Astrocyte of the cerebellum (primary cell): ENCODE measurements around the gene PTPRT.

Source experiments
- DNase-seq: peaks from one replicate; pipeline ENCODE4 v3.0.0-alpha.2; 2011; ENCODE audit warnings: low read depth
- H3K4me3 ChIP-seq: 2 replicates; pipeline ENCODE4 v1.5.1; 2011; ENCODE audit warnings: mild to moderate bottlenecking, low read depth, low read length, moderate library complexity
- CTCF ChIP-seq: IDR thresholded peaks from 2 replicates; pipeline ENCODE4 v1.5.1; 2012; ENCODE audit warnings: low read length, low read depth, moderate library complexity, mild to moderate bottlenecking; ENCODE audit errors: missing control alignments
- in situ Hi-C: cut with HindIII; loops from 2 replicates; pipeline ENCODE4 v1.10.0; 2017; ENCODE audit warnings: low sequenced_read_pairs

Gene PTPRT

GRCh38 chr20:42181064-42181463, 1008.6 kb downstream of the PTPRT start:
- in situ Hi-C loops = no loop called here
- no peak for TF ChIP-seq CTCF
- DNase-seq = no peak
- H3K4me3 ChIP-seq = no peak overlapping the region

GRCh38 chr20:42179768-42180167, 1009.9 kb downstream of the PTPRT start:
- TF ChIP-seq CTCF = no peak
- H3K4me3 ChIP-seq = no peak overlapping the region
- in situ Hi-C loops = no loop called here
- DNase-seq = no peak

GRCh38 chr20:42173440-42173839, 1016.3 kb downstream of the PTPRT start:
- no peak for TF ChIP-seq CTCF
- DNase-seq = no peak
- in situ Hi-C loops = no loop called here
- H3K4me3 ChIP-seq = no peak overlapping the region

GRCh38 chr20:42164121-42164890, 1025.4 kb downstream of the PTPRT start:
- DNase-seq = no peak
- no peak for TF ChIP-seq CTCF
- in situ Hi-C loops = no loop called here
- H3K4me3 ChIP-seq = no peak overlapping the region

GRCh38 chr20:42161228-42161829, 1028.4 kb downstream of the PTPRT start:
- no peak for TF ChIP-seq CTCF
- DNase-seq = no peak
- H3K4me3 ChIP-seq = no peak overlapping the region
- in situ Hi-C loops = no loop called here

GRCh38 chr20:42159808-42160207, 1029.9 kb downstream of the PTPRT start:
- DNase-seq = no peak
- no peak overlapping the region for H3K4me3 ChIP-seq
- in situ Hi-C loops = no loop called here
- TF ChIP-seq CTCF = no peak
